Embryonic facial prominence (tissue), 1 donor: ENCODE data around the gene GARIN6.
"Not testable (repeated sequence)": the region's sequence is repeated elsewhere in the genome, so short reads cannot be mapped to it uniquely, and the experiment has no call there.

Experiments used
- DNase-seq: peaks from one replicate; pipeline ENCODE4 v3.0.0-alpha.2; 2016; ENCODE audit errors: extremely low spot score

The GARIN6 gene

GRCh38 chr12:99647453-99647852 lies at the start of gene GARIN6:
Gene GARIN6, plus strand, starts transcription at chr12:99647753. Its CDS starts 422 bp downstream, at chr12:99648175.
- DNase-seq: no peak

GRCh38 chr12:99598785-99599184 lies 48.8 kb upstream of the GARIN6 start:
- DNase-seq: no peak

GRCh38 chr12:99600388-99600787 lies 47.2 kb upstream of the GARIN6 start:
- DNase-seq: no peak

GRCh38 chr12:99609455-99610181 lies 37.9 kb upstream of the GARIN6 start:
- no peak for DNase-seq

- no peak for DNase-seq
These were observed 36.4 kb upstream of the GARIN6 start for GRCh38 chr12:99611117-99611516.

- no peak for DNase-seq
These were observed 36.0 kb upstream of the GARIN6 start for GRCh38 chr12:99611599-99611998.

- DNase-seq: no peak
These were observed 28.9 kb upstream of the GARIN6 start for GRCh38 chr12:99618657-99619056.

- DNase-seq: no peak
These were observed 28.0 kb upstream of the GARIN6 start for GRCh38 chr12:99619389-99620158.

GRCh38 chr12:99620159-99620479 lies 27.4 kb upstream of the GARIN6 start:
- DNase-seq: no peak

GRCh38 chr12:99624591-99624990 lies 23.0 kb upstream of the GARIN6 start:
- DNase-seq: not testable (repeated sequence)

GRCh38 chr12:99627459-99627858 lies 20.1 kb upstream of the GARIN6 start:
- DNase-seq: no peak

- no peak for DNase-seq
These were observed 2.9 kb upstream of the GARIN6 start for GRCh38 chr12:99644629-99645028.

- no peak for DNase-seq
These were observed 630 bp downstream of the GARIN6 start for GRCh38 chr12:99648183-99648582.

GRCh38 chr12:99649551-99649950 lies 2.0 kb downstream of the GARIN6 start:
- no peak for DNase-seq

- no peak for DNase-seq
These were observed 11.3 kb downstream of the GARIN6 start for GRCh38 chr12:99658671-99659349.

GRCh38 chr12:99670635-99671034 lies 23.1 kb downstream of the GARIN6 start:
- no peak for DNase-seq

GRCh38 chr12:99680276-99680675 lies 32.7 kb downstream of the GARIN6 start:
- no peak for DNase-seq

- no peak for DNase-seq
These were observed 38.6 kb downstream of the GARIN6 start for GRCh38 chr12:99686142-99686541.

- no peak for DNase-seq
These were observed 47.5 kb downstream of the GARIN6 start for GRCh38 chr12:99695050-99695449.
